ENCODE measurements around the gene CRIP2.

CRIP2 gene
- 1.2 to 4.2 reads per million in 2 donors for total RNA-seq

DNA sequence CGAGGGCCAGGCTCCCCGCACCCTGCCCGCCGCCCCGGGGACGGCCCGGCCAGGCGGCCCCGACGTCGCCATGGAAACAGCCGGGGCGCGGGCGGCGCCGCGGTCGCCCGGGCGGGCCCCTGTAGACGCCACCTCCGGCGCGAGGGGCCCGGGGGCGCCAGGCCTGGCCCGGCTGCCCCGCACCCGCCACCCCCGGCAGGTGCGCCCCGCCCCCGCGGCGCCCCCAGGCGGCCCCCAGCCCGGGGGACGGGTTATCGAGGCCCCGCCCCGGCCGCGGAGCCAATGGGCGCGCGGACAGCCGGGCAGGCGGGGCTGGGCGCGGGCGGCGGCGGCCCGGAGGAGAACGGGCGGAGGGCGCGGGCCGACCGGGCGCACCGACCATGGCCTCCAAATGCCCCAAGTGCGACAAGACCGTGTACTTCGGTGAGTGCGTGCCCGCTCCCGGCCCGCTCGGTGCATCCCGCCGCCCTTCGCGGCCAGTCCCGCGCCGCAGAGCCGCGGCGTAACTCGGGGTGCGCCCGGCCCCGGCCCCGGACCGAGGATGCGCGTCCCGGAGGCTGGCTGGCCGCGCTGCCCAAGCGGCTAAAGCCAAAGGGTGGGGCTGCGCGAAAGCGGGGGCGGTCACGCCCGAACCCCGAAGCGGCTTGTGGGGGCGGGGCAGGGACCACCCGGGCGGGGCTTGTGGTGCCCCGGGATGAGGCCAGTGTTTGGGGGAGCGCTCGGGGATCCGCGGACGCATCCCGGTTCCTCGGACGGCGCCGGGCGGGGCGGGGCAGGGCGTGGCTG, at the start of gene CRIP2:
Gene CRIP2, plus strand, starts transcription at position 339 of the 786 bp plus-strand sequence. Its CDS starts 42 bp downstream, at position 381.
- peak; percentile 56 for DNase-seq

- no peak for DNase-seq
Observed at GRCh38 chr14:105424861-105425260, 49.8 kb upstream of the CRIP2 start.

DNA sequence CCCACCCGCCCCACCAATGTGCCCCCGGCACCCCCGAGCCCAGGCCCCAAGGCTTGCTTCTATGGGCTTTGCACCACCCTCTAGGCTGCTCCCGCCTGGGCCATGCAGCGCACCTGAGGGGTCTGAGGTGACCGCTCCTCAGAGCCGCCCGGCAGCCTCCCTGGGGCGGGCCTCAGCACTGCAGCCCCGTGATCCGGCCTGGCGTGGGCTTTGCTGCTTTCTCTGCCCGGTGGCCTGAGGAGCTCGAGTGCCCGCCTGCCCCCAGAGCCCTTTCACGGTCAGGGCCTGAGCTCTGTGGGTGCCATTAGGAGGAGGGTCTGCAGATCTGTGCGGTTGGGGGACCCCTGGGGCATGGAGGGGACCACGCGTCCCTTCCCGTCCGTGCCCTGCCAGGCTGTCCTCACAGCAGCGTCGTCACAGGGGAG, 48.8 kb upstream of the CRIP2 start:
- no peak for DNase-seq

GRCh38 chr14:105426416-105427130, 48.0 kb upstream of the CRIP2 start:
- no peak for DNase-seq

GRCh38 chr14:105427412-105427811, 47.2 kb upstream of the CRIP2 start:
- DNase-seq, result no peak

- DNase-seq, result no peak
Observed at GRCh38 chr14:105427936-105428485, 46.6 kb upstream of the CRIP2 start.

DNA sequence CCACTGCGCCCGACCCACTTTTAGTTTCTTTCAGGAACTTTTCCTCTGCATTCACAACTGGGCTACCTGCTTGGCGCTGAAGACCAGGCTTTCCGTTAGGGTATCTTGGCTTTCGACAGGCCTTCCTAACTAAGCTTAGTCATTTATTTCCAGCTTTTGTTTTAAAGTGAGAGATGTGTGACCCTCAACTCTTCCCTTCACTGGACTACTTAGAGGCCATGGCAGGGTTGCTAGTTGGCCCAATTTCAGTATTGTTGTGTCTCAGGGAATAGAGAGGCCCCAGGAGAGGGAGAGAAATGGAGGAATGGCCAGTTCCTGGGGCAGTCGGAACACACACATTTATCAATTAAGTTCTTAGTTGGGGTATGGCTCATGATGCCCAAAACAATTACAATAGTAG, 44.6 kb upstream of the CRIP2 start:
- no peak for DNase-seq

GRCh38 chr14:105430565-105430964, 44.1 kb upstream of the CRIP2 start:
- DNase-seq, result no peak

DNA sequence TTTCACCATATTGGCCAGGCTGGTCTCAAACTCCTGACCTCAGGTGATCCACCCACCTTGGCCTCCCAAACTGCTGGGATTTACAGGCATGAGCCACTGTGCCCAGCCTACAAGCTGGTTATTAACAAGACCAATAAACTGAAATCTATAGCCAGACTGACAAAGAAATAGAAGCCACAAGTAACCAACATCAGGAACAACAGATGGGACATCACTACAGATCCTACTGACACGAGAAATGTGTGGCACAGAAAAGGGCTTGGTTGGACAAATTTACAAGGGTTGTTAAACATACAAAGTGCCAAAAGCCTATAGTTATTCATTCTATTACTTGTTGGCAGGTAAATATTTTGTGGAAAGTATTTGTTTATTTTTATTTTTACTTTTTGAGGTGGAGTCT, 43.4 kb upstream of the CRIP2 start:
- no peak for DNase-seq

DNA sequence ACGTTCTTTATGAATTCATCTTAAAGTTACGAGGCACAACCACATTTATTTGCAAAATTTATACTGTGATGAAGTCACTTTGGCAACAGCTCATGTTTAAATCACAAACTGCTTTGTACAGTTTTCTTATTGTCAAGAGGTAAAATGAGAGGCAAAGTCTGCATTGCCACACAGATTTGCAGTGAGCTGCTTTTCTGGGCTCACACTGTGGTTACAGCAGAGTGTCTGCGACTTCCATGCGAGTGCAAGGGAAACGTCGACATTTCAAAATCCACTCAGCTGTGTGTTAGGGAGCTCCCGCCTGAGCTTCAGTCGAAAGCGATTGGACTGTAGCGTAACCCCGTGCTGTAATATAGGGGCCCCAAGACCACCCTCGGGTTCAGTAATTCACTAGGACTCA, 42.0 kb upstream of the CRIP2 start:
- no peak for DNase-seq

DNA sequence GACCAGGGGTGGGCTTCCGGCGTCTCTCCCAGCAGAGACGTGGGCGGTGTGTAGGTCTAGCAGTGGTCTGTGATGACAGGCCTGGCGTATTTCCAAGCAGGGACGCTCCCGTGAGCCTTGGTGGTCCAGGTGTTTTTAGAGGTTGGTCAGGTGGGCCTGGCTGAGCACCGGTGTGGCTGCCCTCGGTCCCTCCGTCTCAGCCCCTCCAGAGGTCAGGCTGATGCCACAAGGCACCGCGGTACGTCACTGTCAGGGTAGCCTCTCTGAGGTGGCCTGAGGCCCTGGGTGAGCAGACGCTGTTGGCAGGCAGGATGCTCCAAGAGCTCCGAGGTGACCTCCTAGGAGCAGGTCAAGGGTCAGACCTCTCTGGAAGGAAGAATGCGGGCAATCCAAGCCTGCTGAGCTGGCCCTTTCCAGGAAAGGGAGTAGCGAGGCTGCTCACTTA, 41.4 kb upstream of the CRIP2 start:
- DNase-seq, result no peak

- DNase-seq, result no peak
Observed at GRCh38 chr14:105436402-105436801, 38.2 kb upstream of the CRIP2 start.

DNA sequence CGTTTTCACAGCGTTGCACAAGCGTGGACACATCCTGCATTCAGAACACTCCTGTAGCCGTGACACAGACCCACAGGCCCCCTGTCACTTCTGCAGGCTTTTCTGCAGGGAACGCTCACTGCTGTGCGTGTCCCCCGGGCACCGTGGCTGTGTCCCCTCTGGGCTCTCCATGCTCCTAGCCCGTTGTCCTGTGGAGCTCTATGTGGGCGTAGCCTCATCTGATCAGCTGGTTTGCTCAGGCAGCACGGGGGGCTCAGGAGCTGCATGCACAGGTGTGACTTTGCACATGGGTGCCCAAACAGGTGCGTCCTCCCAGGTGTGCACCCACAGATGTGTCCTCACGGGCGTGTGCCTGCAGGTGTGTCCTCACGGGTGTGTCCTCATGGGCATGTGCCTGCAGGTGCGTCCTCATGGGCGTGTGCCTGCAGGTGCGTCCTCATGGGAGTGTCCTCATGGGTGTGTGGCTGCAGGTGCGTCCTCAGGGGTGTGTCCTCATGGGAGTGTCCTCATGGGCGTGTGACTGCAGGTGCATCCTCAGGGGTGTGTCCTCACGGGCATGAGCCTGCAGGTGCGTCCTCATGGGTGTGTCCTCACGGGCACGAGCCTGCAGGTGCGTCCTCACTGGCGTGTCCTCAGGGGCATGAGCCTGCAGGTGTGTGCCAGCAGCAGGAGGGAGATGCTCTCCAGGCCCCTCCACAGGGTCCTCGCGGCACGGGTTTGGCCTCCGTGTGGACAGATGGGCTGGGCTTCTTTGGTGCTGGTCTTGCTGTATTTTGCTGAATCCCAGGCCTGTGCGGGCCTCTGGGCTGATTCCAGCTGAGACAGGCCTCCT, 37.5 kb upstream of the CRIP2 start:
- DNase-seq, result no peak

- DNase-seq, result no peak
Observed at GRCh38 chr14:105437723-105438500, 36.7 kb upstream of the CRIP2 start.

DNA sequence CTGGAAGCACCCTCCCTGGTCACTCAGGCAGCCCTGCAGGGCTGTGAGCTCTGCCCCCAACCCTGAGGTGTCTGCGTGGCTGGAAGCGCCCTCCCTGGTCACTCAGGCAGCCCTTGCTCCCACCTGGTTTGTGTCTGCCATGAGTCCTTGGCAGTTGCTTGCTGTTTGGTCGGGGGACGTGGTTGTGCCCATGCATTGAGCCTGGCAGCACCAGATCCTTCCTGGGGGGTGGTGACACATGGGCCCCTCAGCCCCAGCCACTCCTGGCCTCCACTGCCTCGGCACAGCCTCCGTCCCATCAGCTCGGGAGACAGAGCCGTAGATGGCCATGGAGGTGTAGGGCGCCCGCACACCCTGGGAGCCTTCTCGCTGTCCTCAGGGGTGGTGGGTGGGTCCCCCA, 35.4 kb upstream of the CRIP2 start:
- DNase-seq, result no peak

- no peak for DNase-seq
Observed at GRCh38 chr14:105439710-105440553, 34.7 kb upstream of the CRIP2 start.

- DNase-seq, result no peak
Observed at GRCh38 chr14:105440554-105440900, 34.1 kb upstream of the CRIP2 start.

GRCh38 chr14:105440992-105441391, 33.6 kb upstream of the CRIP2 start:
- no peak for DNase-seq

DNA sequence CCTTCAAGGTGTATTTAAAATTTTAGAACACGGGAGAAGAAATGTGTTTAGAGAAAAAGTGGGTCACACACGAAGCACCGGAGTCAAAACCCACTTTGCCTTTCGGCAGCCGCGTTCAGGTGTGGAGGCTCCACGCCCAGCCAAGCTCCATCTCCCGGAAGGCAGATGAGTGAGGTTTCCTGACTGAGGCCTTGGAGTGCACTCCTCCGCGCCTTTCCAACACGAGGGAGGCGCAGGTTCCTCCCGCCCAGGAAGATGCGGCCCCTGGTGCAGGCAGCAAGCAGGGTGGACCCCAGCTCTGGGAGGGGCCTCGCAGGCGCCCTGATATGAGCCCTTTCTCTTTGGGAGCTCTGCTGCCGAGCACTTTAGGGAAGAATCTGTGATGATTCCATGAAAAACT, 32.5 kb upstream of the CRIP2 start:
- DNase-seq, result no peak

GRCh38 chr14:105442834-105443233, 31.8 kb upstream of the CRIP2 start:
- DNase-seq, result no peak

- DNase-seq, result no peak
Observed at GRCh38 chr14:105444859-105445258, 29.8 kb upstream of the CRIP2 start.
